IPS-18c (cell line): Measurements from ENCODE around the gene S100A6.
A peak's percentile ranks its signal among the peaks of the same experiment; 100 is the strongest.
"Not testable (repeated sequence)": the region's sequence is repeated elsewhere in the genome, so short reads cannot be mapped to it uniquely, and the experiment has no call there.

ENCODE experiments used
- H3K4me3 ChIP-seq: 2 replicates; pipeline ENCODE4 v1.7.0; 2013; ENCODE audit warnings: low read depth, mild to moderate bottlenecking, low read length, moderate library complexity; ENCODE audit not compliant: insufficient read depth
- H3K9me3 ChIP-seq: one replicate; pipeline ENCODE4 v1.6.1; 2013; ENCODE audit warnings: mild to moderate bottlenecking, low read length, moderate library complexity; ENCODE audit not compliant: control insufficient read depth, insufficient read depth

The S100A6 gene

DNA sequence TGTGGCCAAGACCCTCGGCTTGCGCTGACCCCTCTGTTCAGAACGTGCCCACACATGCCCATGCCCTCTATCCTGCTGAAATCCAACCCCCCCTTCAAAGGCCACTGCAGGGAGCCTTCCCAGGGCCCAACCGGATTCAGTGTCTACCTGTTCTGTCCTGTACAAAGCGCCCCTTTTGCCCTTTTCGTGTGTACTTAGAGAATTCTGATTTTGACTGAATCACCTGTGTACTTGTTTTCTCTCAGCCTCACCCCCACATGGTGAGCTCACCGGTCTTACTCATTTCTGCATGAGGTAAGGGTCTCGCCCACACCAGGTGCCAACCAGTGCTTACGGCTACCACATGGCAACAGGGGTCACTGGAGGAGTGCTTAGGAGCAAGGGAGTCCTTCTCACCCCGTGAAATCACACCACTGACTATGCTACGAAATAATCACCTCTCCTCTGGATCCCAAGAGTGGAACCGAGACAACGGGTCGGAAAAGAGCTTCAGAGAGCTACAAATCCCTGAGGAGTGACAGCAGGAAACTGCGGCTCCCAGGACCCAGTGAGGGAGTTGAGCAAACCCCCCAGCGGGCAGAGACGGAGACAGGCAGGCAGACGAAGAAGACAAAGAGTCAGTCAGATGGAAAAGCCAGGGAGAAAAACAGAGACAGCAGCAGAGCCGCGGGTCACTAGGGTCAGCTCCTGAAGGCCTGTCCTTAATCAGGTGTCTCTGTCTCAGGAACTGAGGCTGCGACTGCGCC, 32.0 kb upstream of the S100A6 start:
- H3K9me3 ChIP-seq: peaks cover 2% of the 10 kb centered on the region
- H3K4me3 ChIP-seq: no peak overlapping the region; the same call in 1 of the 2 replicates

DNA sequence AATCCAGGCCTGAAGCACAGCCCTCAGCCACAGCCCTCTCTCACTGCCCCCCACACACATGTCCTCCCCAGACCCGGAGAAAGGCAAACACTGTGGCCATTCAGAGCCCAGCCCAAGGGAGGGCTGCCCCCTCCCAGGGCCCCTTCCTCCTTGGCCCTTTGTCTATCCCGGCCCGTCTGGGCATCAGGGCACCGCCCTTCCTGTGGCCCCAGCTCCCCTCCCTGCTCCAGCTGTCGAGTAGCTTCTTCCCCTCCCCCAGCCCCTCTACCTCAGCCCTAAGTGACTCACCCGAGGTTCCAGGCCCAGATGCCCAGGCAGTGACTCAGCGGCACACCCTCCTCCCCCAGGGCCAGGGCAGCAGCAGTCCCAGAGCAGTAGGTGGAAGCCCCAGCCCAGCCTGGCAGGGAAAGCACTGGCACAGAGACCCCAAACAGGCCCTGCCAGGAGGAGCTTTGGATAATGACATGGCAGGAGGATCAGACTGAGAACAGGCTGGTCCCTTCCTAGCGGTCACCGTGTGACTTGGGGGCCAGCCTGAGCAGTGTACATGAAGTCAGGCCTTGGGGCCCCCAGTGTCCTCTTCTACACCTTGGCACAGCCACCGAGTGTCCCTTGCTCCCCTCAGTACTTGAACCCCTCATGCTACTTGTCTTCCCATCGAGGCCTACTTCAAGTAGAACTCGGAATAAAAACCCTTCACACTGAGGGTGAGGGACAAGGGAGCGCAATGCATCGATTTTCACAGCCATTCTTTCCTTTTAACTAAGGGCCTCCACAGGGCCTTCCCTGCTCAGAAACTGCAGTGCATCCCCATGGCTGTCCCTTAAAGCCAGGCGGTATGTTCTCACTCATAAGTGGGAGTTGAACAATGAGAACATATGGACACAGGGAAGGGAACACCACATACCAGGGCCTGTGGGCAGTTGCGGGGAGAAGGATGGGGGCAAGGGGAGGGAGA, 30.9 kb upstream of the S100A6 start:
- no peaks in the 10 kb centered on the region for H3K9me3 ChIP-seq
- H3K4me3 ChIP-seq: no peak overlapping the region

DNA sequence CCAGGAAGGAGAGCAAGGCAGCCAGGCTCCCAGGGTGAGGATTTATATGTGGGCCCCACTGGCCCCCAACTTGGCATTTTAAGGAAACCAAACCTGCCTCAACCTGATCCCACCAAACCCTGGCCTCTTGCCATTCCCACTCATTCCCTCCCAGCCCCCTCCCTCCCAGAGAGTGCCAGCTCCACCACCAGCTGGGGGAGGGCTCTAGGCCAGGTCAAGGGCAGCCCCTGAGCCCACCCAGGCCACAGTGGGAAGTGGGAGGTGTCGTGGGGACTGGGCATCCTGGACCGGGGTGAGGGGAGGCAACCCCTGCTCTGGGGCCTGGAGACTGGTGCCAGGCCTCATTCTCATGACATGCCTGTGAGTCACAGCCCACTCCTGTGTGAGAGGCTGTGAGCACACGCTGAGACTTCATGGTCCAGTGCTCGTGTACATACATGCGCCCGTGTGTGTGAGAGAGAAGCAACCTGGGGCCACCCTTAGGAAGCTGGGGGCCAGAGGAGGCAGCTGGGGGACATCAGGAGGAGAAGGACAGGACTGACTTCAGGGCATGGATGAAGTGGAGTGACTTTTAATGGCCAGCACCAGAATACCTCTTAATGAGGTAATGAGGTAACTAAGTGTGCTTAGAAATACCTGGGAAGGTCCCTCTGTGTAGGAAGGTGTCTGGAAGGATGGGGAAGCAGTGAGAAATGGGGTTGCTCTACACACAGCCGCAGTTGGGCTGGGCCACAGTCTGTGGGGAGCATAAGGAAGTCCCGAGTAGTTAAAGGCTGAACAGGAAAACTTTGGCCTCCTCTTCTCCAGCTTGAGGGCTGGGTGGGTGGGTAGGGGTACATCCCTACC, 30.0 kb upstream of the S100A6 start, which contains the start of gene S100A2:
Gene S100A2, minus strand, starts transcription at position 316 of the 846 bp plus-strand sequence. CDS start 1,967 bp downstream, outside the sequence.
- H3K4me3 ChIP-seq: peak within 1 kb of the TSS; percentile 10; the same call in 1 of the 2 replicates

DNA sequence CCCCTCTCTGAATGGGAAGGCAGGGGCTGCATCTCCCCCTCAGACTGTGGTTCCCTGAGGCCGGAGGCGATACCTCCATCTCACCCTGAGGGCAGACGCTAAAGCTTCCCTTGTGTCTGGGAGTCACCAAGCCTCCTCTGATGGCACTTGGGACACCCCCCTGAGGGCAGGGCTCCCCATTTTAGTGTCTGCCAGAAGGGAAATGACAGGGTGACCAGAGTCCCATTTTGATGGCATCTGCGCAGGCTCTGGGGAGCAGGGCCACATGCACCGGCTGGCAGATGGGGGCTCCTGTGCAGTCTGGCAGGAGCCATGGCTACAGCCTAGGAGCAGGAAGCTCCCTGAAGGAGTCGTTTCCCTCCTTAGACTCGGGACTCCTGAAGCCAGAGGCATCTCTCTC, 28.2 kb upstream of the S100A6 start:
- no peaks in the 10 kb centered on the region for H3K9me3 ChIP-seq
- no peak overlapping the region for H3K4me3 ChIP-seq

More for the DNA sequence above, 30.0 kb upstream of the S100A6 start, which contains the start of gene S100A2:
- no peaks in the 10 kb centered on the region for H3K9me3 ChIP-seq

DNA sequence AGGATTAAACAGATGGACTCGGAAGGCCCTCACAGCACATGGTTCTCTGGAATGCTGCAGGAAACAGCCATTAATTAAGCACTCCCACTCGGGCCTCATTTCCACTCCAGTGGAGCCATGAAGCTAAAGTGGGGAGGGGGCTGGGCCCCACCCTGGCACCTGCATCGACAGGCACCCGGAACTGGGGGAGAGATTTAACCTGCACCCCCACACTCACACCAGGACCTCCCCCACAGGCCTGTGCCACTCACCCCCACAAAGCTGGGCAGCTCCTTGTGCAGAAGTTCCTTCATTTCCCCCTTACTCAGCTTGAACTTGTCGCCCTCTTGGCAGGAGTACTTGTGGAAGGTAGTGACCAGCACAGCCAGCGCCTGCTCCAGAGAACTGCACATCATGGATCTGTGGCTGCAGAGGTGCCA, 27.7 kb upstream of the S100A6 start:
- Histone ChIP-seq H3K9me3 (no peaks in the 10 kb centered on the region), H3K4me3 (no peak overlapping the region)

DNA sequence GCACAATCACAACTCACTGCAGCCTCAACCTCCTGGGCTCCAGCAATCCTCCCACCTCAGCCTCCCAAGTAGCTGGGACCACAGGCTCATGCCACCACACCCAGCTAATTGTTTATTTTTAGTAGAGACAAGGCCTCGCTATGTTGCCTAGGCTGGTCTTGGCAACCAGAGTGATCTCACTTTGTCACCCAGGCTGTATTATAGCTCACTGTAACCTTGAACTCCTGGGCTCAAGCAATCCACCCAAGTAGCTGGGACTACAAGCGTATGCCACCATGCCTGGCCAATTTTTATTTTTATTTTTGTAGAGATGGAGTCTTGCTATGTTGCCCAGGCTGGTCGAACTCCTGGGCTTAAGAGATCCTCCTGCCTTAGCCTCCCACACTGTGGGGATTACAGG, 26.2 kb upstream of the S100A6 start:
- not testable (repeated sequence) for H3K4me3 ChIP-seq, H3K9me3 ChIP-seq

DNA sequence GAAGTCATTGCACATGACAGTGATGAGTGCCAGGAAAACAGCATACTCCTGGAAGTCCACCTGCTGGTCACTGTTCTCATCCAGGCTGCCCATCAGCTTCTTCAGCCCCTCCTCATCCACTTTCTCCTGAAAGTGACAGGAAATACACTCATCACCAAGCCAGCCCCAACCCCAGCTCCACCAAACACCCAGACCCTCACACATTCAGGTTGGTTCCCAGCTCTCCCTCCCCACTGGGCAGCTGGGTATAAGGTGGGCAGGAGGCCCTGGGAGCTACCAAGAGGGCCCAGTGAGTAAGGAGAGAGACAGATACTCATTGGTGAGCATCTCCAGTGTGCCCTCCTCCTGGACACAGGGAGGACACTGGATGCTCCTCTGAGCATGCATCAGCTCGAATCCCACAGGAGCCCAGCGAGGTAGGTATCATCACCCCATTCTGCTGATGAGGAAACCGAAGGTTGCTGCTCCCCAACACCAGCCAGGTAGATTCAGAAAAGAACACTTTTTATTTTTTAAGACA, 25.7 kb upstream of the S100A6 start:
- Histone ChIP-seq H3K4me3 (no peak overlapping the region), H3K9me3 (no peaks in the 10 kb centered on the region)

DNA sequence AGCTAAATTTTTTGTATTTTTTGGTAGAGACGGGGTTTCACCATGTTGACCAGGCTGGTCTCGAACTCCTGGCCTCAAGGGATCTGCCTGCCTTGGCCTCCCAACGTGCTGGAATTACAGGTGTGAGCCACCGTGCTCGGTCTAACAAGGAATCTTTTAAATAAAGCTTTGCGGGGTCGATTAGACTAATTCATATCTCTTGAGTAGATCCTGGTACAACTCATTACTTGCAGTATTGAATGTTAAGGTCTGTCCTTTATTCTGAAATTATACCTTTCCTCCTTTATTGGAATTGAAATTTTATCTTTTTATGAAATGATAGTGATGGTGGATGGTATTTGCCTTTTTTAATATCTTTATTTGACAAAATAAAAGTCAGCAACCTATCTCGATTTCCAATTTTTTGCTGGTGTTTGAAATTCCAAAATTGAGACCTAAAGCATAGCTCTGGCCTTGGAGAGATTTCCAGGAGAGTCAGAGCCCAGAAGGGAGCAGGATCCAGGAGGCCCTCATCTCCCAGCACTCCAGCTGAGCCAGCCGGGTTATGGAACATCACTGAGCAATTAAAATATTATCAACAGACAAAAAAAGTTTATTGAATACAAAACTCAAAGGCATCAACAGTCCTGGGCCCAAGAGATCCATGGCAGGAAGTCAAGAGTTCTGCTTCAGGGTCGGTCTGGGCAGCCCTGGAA, 25.1 kb upstream of the S100A6 start:
- H3K9me3 ChIP-seq: no peaks in the 10 kb centered on the region
- no peak overlapping the region for H3K4me3 ChIP-seq

DNA sequence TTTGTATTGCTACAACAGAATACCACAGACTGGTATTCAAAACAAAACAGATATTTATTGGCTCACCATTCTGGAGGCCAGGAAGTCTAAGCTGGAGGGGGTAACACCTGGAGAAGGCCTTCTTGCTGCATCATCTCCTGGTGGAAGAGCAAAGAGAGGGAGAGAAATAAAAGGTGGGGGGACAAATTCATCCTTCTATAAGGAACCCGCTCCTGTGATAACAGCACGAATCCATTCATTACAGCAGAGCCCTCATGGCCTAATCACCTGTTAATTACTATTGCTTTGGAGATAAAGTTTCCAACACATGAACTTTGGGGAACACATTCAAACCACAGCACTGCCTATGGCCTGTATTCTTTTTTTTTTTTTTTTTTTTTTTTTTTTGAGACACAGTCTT, 24.4 kb upstream of the S100A6 start:
- Histone ChIP-seq H3K4me3 (no peak overlapping the region), H3K9me3 (no peaks in the 10 kb centered on the region)

DNA sequence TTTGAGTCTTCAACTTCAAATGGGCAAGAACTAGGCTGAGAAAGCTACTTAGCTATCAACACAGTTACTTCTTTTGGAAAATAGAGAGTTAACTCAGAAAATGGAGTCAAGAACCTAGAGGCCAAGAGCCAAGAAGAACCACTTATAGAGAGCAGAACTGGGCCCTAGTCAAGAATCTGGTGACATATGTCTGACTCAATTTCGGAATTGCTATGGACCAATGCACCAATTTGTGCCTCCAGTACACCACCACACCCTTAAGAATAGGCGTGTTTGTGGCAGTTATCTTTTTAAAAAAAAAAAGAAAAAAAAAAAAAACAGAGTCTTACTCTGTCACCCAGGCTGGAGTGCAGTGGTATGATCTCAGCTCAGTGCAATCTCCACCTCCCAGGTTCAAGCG, 22.1 kb upstream of the S100A6 start:
- Histone ChIP-seq H3K4me3 (no peak overlapping the region), H3K9me3 (no peaks in the 10 kb centered on the region)

DNA sequence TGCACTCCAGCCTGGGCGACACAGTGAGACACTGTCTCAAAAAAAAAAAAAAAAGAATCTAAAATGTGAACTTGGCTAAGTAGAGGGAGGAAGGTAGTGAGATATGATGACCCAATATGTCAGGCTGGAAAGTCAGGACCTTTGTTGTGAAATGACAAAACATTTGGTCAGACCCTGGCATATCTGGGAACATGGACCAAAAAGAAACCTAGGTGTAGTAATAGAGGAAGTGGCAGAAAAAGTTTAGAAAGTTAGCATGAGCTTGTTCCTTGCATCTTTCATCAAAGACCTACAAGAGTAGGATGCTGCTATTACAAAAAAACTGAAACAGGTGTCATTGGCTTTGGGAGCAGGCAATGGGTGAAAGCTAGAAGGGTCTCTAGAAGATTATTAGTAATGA, 20.6 kb upstream of the S100A6 start:
- H3K4me3 ChIP-seq: no peak overlapping the region
- no peaks in the 10 kb centered on the region for H3K9me3 ChIP-seq

DNA sequence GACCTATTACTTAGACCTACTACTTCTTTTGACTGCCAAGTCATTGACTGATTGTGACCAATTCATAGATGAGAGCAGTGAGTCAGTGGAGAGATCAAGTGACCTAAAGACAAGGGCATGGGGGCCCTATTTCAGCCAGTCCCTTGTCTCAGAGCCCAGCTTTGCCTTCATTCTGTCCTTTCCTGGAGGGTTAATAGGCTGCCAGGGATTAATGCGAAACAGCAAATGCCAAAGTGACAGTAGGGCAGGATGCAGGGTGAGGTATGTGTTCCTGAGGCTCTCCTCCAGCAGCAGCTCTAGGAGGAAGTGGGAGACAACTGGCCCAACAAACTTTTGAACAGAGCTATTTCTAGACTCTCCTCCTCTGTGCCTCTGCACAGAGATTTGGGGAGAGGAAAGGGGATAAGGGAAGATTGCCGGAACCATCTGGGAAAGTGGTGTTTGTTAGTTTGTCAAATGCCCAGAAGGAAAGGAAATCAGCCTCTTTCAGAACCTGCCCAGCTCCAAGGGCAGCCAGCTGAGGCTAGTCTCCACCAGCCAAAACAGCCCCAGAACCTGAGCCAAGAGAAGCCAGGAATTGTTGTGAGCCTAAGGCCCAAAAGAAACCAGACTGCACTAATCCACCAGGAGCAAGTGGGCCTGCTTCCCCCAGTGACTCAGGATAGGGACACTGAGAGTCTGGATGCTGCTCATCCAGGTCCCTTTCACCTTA, 18.2 kb upstream of the S100A6 start:
- Histone ChIP-seq H3K4me3 (no peak overlapping the region), H3K9me3 (no peaks in the 10 kb centered on the region)

DNA sequence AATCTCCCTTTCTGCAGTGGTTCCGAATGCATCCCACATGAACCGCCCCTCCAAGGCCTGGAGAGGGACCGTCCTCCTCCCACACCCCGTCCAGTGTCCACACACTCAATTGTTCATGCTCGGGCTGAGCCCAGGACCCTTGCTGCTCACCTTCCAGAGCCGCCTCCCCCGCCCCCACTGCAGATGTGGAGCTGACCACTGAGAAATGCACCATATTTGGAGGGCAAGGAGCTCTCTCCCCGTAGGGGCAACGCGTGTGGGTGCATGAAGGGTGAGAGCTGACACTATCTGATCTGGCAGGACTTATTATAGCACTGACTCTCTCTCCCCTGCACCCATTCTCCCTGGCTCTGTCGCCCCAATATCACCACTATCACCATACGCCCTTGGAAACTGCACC, 17.3 kb upstream of the S100A6 start:
- H3K4me3 ChIP-seq: no peak overlapping the region
- H3K9me3 ChIP-seq: no peaks in the 10 kb centered on the region

DNA sequence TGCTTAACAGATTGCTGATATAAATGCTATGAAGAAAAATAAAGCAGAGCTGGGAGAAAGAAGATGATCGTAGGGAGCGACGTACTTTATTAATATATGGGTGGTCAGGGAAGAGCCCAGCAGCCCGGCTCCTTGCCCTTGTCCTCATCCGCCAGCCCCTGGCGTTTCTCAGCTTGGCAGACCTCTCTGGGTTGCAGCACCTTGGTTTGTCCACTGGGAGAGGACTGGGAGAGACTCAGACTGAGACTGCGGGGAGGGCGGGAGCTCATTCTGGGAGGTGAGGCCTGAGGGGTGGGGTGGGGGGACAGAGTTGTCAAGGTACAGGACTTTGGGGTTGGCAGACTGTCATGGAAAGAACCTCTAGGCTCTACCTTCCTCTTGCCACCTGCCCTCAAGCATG, 16.5 kb upstream of the S100A6 start:
- Histone ChIP-seq H3K4me3 (no peak overlapping the region), H3K9me3 (no peaks in the 10 kb centered on the region)

DNA sequence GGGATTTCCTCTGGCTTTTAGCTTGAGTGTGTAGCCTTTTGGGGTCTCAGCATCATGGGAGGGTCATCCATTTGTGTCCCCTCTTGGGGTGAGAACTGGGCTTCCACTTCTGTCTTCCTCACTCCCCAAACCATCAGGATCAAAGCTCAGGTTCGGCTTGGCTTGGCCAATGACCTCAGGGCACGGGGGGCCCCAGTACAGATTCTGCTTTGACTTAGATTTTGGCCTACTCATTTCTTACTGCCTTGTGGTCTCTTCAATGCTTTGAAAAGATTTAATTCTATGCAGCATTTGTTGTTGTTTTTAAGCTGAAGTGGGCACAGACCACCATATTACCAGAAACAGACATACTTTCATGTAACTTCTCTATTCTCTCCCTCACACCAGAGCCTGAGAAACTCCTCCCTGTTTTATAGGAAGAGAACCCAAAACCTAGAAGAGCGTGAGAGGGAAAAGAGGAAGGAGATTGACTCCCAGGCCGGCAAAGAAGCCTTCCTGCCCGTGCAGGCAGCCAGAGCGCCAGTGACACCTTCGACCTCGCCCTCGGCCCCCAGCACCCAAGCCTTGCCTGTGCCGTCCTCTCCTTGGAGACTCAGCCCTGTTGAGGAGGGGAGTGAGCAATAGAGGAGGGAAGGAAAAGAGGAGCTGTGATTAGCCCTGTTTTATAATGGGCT, 15.2 kb upstream of the S100A6 start:
- Histone ChIP-seq H3K9me3 (no peaks in the 10 kb centered on the region), H3K4me3 (no peak overlapping the region; the same call in 1 of the 2 replicates)
